ENCODE results near the gene DEGS1.
"Not testable (repeated sequence)": the region's sequence is repeated elsewhere in the genome, so short reads cannot be mapped to it uniquely, and the experiment has no call there.

DEGS1 gene

DNA sequence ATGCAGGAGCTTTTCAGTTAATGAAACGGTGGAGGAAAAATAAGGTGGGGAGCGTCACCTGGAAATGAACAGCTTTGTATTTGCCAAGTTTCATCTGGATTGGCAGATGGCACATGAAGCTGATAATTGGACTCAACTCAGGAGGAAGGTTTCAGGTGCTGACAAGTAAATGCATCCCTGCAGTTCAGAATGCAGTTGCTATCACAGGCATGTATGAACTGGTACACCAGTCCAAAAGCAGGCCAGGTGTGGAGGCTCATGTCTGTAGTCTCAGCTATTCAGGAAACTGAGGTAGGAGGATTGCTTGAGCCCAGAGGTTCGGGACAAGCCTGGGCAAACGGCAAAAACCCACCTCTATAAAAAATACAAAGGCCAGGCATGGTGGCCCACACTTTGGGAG, 15.5 kb downstream of the DEGS1 start:
- H3K4me3 ChIP-seq (ENCODE audit: low read depth, low read length): no peak overlapping the region
- TF ChIP-seq, protein P1, sequence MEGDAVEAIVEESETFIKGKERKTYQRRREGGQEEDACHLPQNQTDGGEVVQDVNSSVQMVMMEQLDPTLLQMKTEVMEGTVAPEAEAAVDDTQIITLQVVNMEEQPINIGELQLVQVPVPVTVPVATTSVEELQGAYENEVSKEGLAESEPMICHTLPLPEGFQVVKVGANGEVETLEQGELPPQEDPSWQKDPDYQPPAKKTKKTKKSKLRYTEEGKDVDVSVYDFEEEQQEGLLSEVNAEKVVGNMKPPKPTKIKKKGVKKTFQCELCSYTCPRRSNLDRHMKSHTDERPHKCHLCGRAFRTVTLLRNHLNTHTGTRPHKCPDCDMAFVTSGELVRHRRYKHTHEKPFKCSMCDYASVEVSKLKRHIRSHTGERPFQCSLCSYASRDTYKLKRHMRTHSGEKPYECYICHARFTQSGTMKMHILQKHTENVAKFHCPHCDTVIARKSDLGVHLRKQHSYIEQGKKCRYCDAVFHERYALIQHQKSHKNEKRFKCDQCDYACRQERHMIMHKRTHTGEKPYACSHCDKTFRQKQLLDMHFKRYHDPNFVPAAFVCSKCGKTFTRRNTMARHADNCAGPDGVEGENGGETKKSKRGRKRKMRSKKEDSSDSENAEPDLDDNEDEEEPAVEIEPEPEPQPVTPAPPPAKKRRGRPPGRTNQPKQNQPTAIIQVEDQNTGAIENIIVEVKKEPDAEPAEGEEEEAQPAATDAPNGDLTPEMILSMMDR (IDR thresholded peaks at IDR 0.05; ENCODE audit: control insufficient read depth, extremely low read depth, insufficient read depth): no peak
- DNase-seq (ENCODE audit: low read depth): no peak

GRCh38 chr1:224199679-224200078, 16.6 kb downstream of the DEGS1 start:
- TF ChIP-seq, protein P1 (IDR thresholded peaks at IDR 0.05; ENCODE audit: control insufficient read depth, extremely low read depth, insufficient read depth): no peak
- H3K4me3 ChIP-seq (ENCODE audit: low read depth, low read length): no peak overlapping the region
- DNase-seq (ENCODE audit: low read depth): no peak

DNA sequence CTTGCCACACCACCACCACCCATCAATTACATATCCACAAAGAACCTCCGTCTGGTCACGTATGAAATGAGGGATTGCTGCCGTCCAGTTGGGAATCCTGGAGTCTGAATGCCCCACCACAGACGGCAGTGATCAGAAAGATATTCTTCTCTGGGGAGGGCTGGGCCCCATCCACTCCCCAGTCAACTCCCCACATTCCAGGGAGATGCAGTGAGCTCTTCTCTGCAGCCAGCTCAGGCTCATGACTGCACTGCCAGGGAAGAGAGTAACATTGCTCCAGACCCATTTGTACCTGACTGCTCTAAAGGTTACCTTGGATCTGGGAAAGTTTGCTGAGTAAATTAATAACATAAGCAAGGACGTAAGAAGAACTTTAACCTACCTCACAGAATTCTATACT, 18.3 kb downstream of the DEGS1 start:
- H3K4me3 ChIP-seq (ENCODE audit: low read depth, low read length): no peak overlapping the region
- TF ChIP-seq, protein P1 (IDR thresholded peaks at IDR 0.05; ENCODE audit: control insufficient read depth, extremely low read depth, insufficient read depth): no peak
- no peak for DNase-seq (ENCODE audit: low read depth)

- DNase-seq (ENCODE audit: low read depth): no peak
- TF ChIP-seq, protein P1 (IDR thresholded peaks at IDR 0.05; ENCODE audit: control insufficient read depth, extremely low read depth, insufficient read depth): no peak
Observed at GRCh38 chr1:224201853-224202252, 18.8 kb downstream of the DEGS1 start.

GRCh38 chr1:224203243-224204016, 20.4 kb downstream of the DEGS1 start:
- no peak overlapping the region for H3K4me3 ChIP-seq (ENCODE audit: low read depth, low read length)
- peak; percentile 76 for DNase-seq (ENCODE audit: low read depth)
- TF ChIP-seq, protein P1 (IDR thresholded peaks at IDR 0.05; ENCODE audit: control insufficient read depth, extremely low read depth, insufficient read depth): no peak

More at GRCh38 chr1:224201853-224202252, 18.8 kb downstream of the DEGS1 start:
- no peak overlapping the region for H3K4me3 ChIP-seq (ENCODE audit: low read depth, low read length)

- H3K4me3 ChIP-seq (ENCODE audit: low read depth, low read length): no peak overlapping the region
- DNase-seq (ENCODE audit: low read depth): no peak
- TF ChIP-seq, protein P1 (IDR thresholded peaks at IDR 0.05; ENCODE audit: control insufficient read depth, extremely low read depth, insufficient read depth): no peak
Observed at GRCh38 chr1:224205438-224205840, 22.4 kb downstream of the DEGS1 start.

DNA sequence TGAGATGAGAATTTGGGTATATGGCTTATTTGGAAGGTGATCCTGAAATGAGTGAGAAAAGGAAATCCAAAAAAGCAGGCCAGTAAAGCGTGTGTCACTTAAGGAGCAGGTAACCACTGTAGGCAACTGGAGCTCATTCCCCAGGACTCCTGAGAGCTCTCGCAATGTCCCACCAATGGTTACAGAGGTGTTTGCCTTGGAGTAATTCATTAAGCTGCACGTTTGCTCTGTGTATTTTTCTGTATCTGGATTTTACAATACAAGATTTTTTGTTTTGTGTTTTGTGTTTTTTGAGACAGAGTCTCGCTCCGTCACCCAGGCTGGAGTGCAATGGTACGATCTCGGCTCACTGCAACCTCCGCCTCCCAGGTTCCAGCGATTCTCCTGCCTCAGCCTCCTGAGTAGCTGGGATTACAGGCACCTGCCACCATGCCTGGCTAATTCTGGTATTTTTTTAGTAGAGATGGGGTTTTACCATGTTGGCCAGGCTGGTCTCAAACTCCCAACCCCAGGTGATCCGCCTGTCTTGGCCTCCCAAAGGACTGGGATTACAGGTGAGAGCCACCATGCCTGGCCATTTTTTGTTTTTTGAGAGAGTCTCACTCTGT, 23.0 kb downstream of the DEGS1 start:
- not testable (repeated sequence) for H3K4me3 ChIP-seq (ENCODE audit: low read depth, low read length); DNase-seq (ENCODE audit: low read depth)
